B cell (primary cell): ENCODE measurements around the gene LRFN5. TPM values are rescaled to one million over a fixed set of nuclear protein-coding genes. Genes with fewer than 3 reads are reported as not detected.

Experiments used
- ATAC-seq: fragments of 200-7000 bp; cut with Tn5 transposase; one replicate; pipeline ENCODE4 v1.10.0; 2021; ENCODE audit warnings: low read depth, mild to moderate bottlenecking, moderate number of reproducible peaks, moderate library complexity
- CTCF ChIA-PET: fragments of 350-600 bp; sonication (Branson Sonifier 250); formaldehyde crosslinking; loops from one replicate; lab custom pipeline; 2021; ENCODE audit warnings: antibody characterized with exemption, inconsistent platforms; lab: Charles Lee
- POLR2A ChIA-PET: fragments of 350-600 bp; sonication (Branson Sonifier 250); formaldehyde crosslinking; loops from one replicate; lab custom pipeline; 2021; ENCODE audit warnings: antibody characterized with exemption; lab: Charles Lee
- DNase-seq: peaks from one replicate; pipeline ENCODE4 v3.0.0; 2013
- H2AFZ ChIP-seq: 2 replicates; pipeline ENCODE4 v1.6.1; 2012; ENCODE audit warnings: mild to moderate bottlenecking, low read depth, low read length; ENCODE audit not compliant: insufficient read depth, poor library complexity, severe bottlenecking
- H3K27ac ChIP-seq, 2 donors: 1 replicate in 1 of 2; 2 replicates in 1 of 2; pipeline ENCODE4 v1.5.1; 2012 to 2013; ENCODE audit warnings: low read length in 2 of 2, mild to moderate bottlenecking in 2 of 2, moderate library complexity in 1 of 2
- H3K27me3 ChIP-seq, 4 experiments: fragments of 200-600 bp in 1 of 4; sonication (generic) in 1 of 4; replicated peaks in 1 of 4; 1 replicate in 2 of 4; 2 replicates in 2 of 4; pipeline versions ENCODE4 v1.6.1 to v1.7.0; 2013 to 2016; ENCODE audit warnings: low read length in 3 of 4, mild to moderate bottlenecking in 2 of 4, mixed read lengths in 1 of 4, moderate library complexity in 1 of 4; ENCODE audit not compliant: insufficient read depth in 4 of 4, control insufficient read depth in 3 of 4; ENCODE audit errors: control extremely low read depth in 1 of 4
- H3K36me3 ChIP-seq, 2 experiments: replicated peaks in 1 of 2; 1 replicate in 1 of 2; 2 replicates in 1 of 2; pipeline versions ENCODE4 v1.6.1 to v1.7.1; 2013; ENCODE audit warnings: low read length in 1 of 2; ENCODE audit not compliant: insufficient read depth in 2 of 2, control insufficient read depth in 1 of 2; ENCODE audit errors: control extremely low read depth in 1 of 2, extremely low read depth in 1 of 2
- H3K4me1 ChIP-seq, 2 donors: fragments of 200-600 bp in 1 of 2; sonication (generic) in 1 of 2; 1 replicate in 1 of 2; 2 replicates in 1 of 2; pipeline versions ENCODE4 v1.5.1 to v1.6.1; 2013 to 2017; ENCODE audit warnings: low read length in 2 of 2; ENCODE audit not compliant: control insufficient read depth in 2 of 2, insufficient read depth in 2 of 2
- H3K4me2 ChIP-seq: replicated peaks from 2 replicates; pipeline ENCODE3; 2012; ENCODE audit warnings: mild to moderate bottlenecking, low read depth, low read length; ENCODE audit not compliant: poor library complexity, severe bottlenecking
- H3K4me3 ChIP-seq, 5 experiments: fragments of 200-600 bp in 1 of 5; sonication (generic) in 1 of 5; 1 replicate in 3 of 5; 2 replicates in 2 of 5; pipeline versions ENCODE4 v1.5.1 to v1.7.0; 2011 to 2016; ENCODE audit warnings: low read length in 4 of 5, mild to moderate bottlenecking in 4 of 5, low read depth in 2 of 5, control low read depth in 1 of 5, moderate library complexity in 1 of 5; ENCODE audit not compliant: insufficient read depth in 1 of 5; ENCODE audit errors: control extremely low read depth in 1 of 5, extremely low read depth in 1 of 5
- H3K79me2 ChIP-seq: fragments of 200-600 bp; sonication (generic); one replicate; pipeline ENCODE4 v1.6.0; 2016; ENCODE audit warnings: low read length; ENCODE audit not compliant: control insufficient read depth, insufficient read depth
- H3K9ac ChIP-seq: fragments of 200-600 bp; sonication (generic); 2 replicates; pipeline ENCODE4 v1.6.1; 2017; ENCODE audit warnings: mild to moderate bottlenecking, low read length, moderate library complexity
- H3K9me3 ChIP-seq, 3 donors: one replicate each; pipeline versions ENCODE4 v1.6.1 to v1.7.1; 2013; ENCODE audit warnings: low read length in 2 of 3; ENCODE audit not compliant: control insufficient read depth in 2 of 3, insufficient read depth in 1 of 3; ENCODE audit errors: control extremely low read depth in 1 of 3
- H4K20me1 ChIP-seq: 2 replicates; pipeline ENCODE4 v1.6.0; 2012; ENCODE audit warnings: mild to moderate bottlenecking, low read length; ENCODE audit not compliant: insufficient read depth, control insufficient read depth, poor library complexity, severe bottlenecking
- H3K27ac Mint-ChIP-seq: one replicate; pipeline ENCODE4 v1.8.0; 2021; ENCODE audit warnings: mixed read lengths
- H3K27me3 Mint-ChIP-seq: one replicate; pipeline ENCODE4 v1.8.0; 2021; ENCODE audit warnings: mixed read lengths
- H3K4me1 Mint-ChIP-seq: one replicate; pipeline ENCODE4 v1.8.0; 2021; ENCODE audit warnings: mixed read lengths
- H3K4me3 Mint-ChIP-seq: one replicate; pipeline ENCODE4 v1.8.0; 2021; ENCODE audit warnings: mixed read lengths
- H3K9me3 Mint-ChIP-seq: one replicate; pipeline ENCODE4 v1.8.0; 2022; ENCODE audit warnings: mixed read lengths; ENCODE audit not compliant: insufficient read depth
- CTCF ChIP-seq: fragments of 200-600 bp; IDR thresholded peaks from one replicate; pipeline ENCODE4 v1.8.0; 2022; ENCODE audit warnings: antibody characterized with exemption, mild to moderate bottlenecking
- EZH2 ChIP-seq: IDR thresholded peaks from 2 replicates; pipeline ENCODE4 v1.6.1; 2012; ENCODE audit warnings: borderline replicate concordance, low read depth, mild to moderate bottlenecking, moderate library complexity, low read length; ENCODE audit not compliant: insufficient read depth, poor library complexity, severe bottlenecking
- WGBS: methylation state at CpG from one replicate; pipeline ENCODE4 v1.1.5; 2013; ENCODE audit warnings: missing lambda C conversion rate; ENCODE audit not compliant: insufficient coverage; 5-methylcytosine and 5-hydroxymethylcytosine counted together
- intact Hi-C: fragments of 100-400 bp; cut with micrococcal nuclease; formaldehyde crosslinking; loops from one replicate; pipeline ENCODE4 v1.10.0; 2022
- polyA plus RNA-seq: library from polyadenylated mRNA; depleted of rRNA; stranded (reverse); fragments of >200 nt; gene quantifications from 2 replicates; pipeline ENCODE4 v1.2.3, GENCODE V29; 2012
- total RNA-seq, 2 donors: library from RNA; stranded (reverse); fragments of 120-200 nt in 1 of 2; gene quantifications; 1 replicate in 1 of 2; 2 replicates in 1 of 2; pipeline versions ENCODE4 v1.2.3 to v1.2.4, GENCODE V29; 2013 to 2022

LRFN5 gene
- total and polyA plus RNA-seq, 2 donors (not counting 1 experiment from before 2014, with no cell fraction given): 0.30 TPM; not detected in 1

DNA sequence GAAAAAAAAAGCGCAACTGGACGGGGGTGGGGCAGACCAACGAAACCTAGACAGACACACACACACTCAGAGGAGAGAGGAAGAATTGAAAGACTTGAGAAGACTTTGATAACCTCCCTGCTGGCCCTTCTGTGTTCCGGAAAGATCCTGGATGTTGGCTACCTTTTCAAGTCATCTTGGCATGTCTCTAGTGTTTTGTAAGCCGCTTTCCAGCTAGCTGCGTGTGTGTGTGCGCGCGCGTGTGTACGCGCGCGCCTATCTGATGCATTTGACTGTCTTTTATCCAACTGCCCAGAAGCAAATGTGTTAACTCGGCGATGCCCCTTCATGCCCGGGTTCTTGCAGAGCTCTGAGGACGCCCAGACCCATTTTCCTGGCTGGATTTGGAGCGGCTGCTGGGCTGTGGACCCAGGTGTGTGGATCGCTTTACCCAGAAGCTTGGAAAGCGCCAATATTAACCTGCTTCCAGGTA lies 664 bp downstream of the LRFN5 start:
- peaks cover 0 to 52% (median 41%) of the 10 kb centered on the region in 4 experiments for H3K27me3 ChIP-seq

More for the DNA sequence above, 664 bp downstream of the LRFN5 start:
- peaks cover 0 to 20% (median 0%) of the 10 kb centered on the region in 3 donors for H3K9me3 ChIP-seq
- peak overlapping the region in 2 of 5 experiments; percentile 36 to 56 for H3K4me3 ChIP-seq
- no peaks in the 10 kb centered on the region for H3K9me3 Mint-ChIP-seq
- H3K27ac ChIP-seq: no peak overlapping the region
- TF ChIP-seq CTCF (no peak), EZH2 (no peak)
- WGBS: 4% methylated on average over 18 of the region's 21 CpGs
- H3K4me1 ChIP-seq: peaks cover 30 to 37% of the 10 kb centered on the region in 2 donors
- CTCF ChIA-PET: no interaction called here
- H3K4me1 Mint-ChIP-seq: peaks cover 41% of the 10 kb centered on the region
- peak overlapping the region; percentile 39 for H3K9ac ChIP-seq
- H3K4me2 ChIP-seq: peak overlapping the region; percentile 66
- peak overlapping the region; percentile 86 for H3K4me3 Mint-ChIP-seq
- no peaks in the 10 kb centered on the region for H3K36me3 ChIP-seq
- peaks cover 79% of the 10 kb centered on the region for H3K27me3 Mint-ChIP-seq
- ATAC-seq: no peak
- DNase-seq: peak; percentile 4
- H4K20me1 ChIP-seq: no peaks in the 10 kb centered on the region
- no peaks in the 10 kb centered on the region for H3K79me2 ChIP-seq
- H3K27ac Mint-ChIP-seq: no peak overlapping the region
- peak overlapping the region; percentile 49 for H2AFZ ChIP-seq
- POLR2A ChIA-PET: no interaction called here
- intact Hi-C loops: no loop called here
